Measurements from ENCODE around the gene BTBD2. TPM values are rescaled to one million over a fixed set of nuclear protein-coding genes. Genes with fewer than 3 reads are reported as not detected.

Gene BTBD2
- total RNA-seq, 1 experiment from 2014 or later = 110 TPM

DNA sequence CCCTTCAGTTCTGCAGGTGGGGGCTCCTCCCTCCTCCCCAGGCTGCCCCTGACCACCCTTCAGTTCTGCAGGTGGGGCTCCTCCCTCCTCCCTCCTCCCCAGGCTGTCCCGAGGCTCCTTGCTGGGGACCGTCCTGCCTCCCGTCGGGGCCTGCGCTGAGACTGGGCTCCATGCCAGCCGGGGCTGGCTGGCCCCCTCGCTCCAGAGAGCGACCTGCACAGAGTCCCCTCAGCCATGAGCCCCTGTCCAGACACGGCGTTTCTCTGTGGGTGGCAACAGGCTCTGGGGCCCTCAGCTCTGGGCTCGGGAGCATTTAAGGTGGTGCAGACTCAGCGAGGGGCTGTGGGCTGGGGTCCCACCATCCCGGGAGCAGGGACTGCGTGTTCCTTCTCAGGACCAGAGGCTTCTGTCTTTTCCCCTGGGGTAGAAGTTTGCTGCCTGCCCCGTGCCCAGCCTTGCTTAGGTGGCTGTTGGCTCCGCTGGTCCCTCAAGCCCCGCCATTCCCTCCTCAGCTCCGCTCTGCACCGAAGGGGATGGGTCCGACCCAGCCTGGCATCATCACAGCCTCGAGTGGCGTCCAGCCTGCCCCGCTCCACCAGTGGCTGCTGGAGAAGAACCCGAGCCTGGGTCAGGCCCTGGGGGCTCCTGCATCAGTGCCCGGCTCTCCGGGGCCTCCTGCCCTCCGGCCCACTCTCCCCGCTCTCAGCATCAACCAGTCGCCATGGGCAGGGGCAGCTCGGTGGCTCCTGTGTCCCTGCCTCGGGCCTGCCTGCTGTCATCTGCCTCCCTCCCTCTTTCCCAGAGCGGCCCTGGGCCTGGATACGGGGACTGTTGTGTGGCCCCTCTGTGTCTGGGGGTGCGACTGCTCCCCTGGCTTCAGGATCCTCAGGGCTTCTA, 47.0 kb downstream of the BTBD2 start:
- Histone ChIP-seq H2BK20ac (ENCODE audit: low read depth, low read length, poor library complexity, severe bottlenecking) (no peak overlapping the region), H3K56ac (ENCODE audit: insufficient read length, low read depth, low read length) (no peak overlapping the region), H3K4me1 (ENCODE audit: insufficient read depth, low read length) (no peaks in the 10 kb centered on the region), H2AK5ac (ENCODE audit: insufficient read length, low read length) (no peak overlapping the region), H3K9ac (ENCODE audit: extremely low read depth, insufficient read length, low read length) (no peak overlapping the region), H3K27ac (ENCODE audit: insufficient read length, low read depth, low read length) (no peak overlapping the region), H2BK15ac (ENCODE audit: low read depth, low read length) (no peak overlapping the region), H3K79me2 (ENCODE audit: insufficient read depth, low read length) (peaks cover 6% of the 10 kb centered on the region; the same call in 1 of the 2 replicates), H3K18ac (ENCODE audit: insufficient read length, low read depth, low read length) (no peak overlapping the region), H2BK12ac (ENCODE audit: insufficient read length, low read depth, low read length) (no peak overlapping the region), H3K4ac (ENCODE audit: low read depth, low read length) (no peak overlapping the region), H3K9me3 (ENCODE audit: control insufficient read depth, low read depth, low read length) (no peaks in the 10 kb centered on the region), H2BK5ac (ENCODE audit: insufficient read length, low read length) (no peak overlapping the region), H3K27me3 (ENCODE audit: insufficient read depth, low read length) (no peaks in the 10 kb centered on the region), H2BK120ac (ENCODE audit: low read depth, low read length, poor library complexity, severe bottlenecking) (no peak overlapping the region), H4K20me1 (ENCODE audit: control insufficient read depth, insufficient read depth, insufficient read length) (peaks cover 3% of the 10 kb centered on the region), H3K23me2 (ENCODE audit: insufficient read length, low read depth, low read length, poor library complexity, severe bottlenecking) (no peaks in the 10 kb centered on the region), H4K5ac (ENCODE audit: insufficient read length, low read depth, low read length) (no peak overlapping the region), H3T11ph (ENCODE audit: low read length) (no peak overlapping the region), H2AFZ (ENCODE audit: low read length) (no peak overlapping the region), H4K91ac (ENCODE audit: insufficient read length, low read depth, low read length) (no peak overlapping the region), H3K14ac (ENCODE audit: insufficient read depth, low read length) (no peak overlapping the region; the same call in 1 of the 2 replicates), H4K8ac (replicated peaks; ENCODE audit: insufficient read length, low read depth, low read length) (no peak overlapping the region), H3K23ac (ENCODE audit: insufficient read length, low read depth, low read length) (no peak overlapping the region), H3K4me2 (ENCODE audit: insufficient read depth, insufficient read length, low read length) (no peak overlapping the region), H3K79me1 (ENCODE audit: insufficient read depth, low read depth, low read length, poor library complexity, severe bottlenecking) (peaks cover 3% of the 10 kb centered on the region)
- no peaks in the 10 kb centered on the region for H3K27me3 Mint-ChIP-seq (ENCODE audit: low read depth)
- DNase-seq = no peak
- H3K4me3 Mint-ChIP-seq = no peak overlapping the region
- no peaks in the 10 kb centered on the region for H3K9me3 Mint-ChIP-seq
- no peak overlapping the region for H3K27ac Mint-ChIP-seq
- peaks cover 1 to 12% (median 12%) of the 10 kb centered on the region in 3 experiments; a peak in 5 of 7 replicates for H3K36me3 Mint-ChIP-seq (ENCODE audit: insufficient read depth in 1 of 3, low read depth in 3 of 3)
- WGBS (ENCODE audit: extremely low coverage, insufficient read length, low lambda C conversion rate) = no CpG with 5 or more reads among the region's 34 CpGs
- no peaks in the 10 kb centered on the region for H3K4me1 Mint-ChIP-seq
- TF ChIP-seq, protein P1, sequence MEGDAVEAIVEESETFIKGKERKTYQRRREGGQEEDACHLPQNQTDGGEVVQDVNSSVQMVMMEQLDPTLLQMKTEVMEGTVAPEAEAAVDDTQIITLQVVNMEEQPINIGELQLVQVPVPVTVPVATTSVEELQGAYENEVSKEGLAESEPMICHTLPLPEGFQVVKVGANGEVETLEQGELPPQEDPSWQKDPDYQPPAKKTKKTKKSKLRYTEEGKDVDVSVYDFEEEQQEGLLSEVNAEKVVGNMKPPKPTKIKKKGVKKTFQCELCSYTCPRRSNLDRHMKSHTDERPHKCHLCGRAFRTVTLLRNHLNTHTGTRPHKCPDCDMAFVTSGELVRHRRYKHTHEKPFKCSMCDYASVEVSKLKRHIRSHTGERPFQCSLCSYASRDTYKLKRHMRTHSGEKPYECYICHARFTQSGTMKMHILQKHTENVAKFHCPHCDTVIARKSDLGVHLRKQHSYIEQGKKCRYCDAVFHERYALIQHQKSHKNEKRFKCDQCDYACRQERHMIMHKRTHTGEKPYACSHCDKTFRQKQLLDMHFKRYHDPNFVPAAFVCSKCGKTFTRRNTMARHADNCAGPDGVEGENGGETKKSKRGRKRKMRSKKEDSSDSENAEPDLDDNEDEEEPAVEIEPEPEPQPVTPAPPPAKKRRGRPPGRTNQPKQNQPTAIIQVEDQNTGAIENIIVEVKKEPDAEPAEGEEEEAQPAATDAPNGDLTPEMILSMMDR (conservative IDR thresholded peaks at IDR 0.05) = no peak
